GM19397 (cell line): ENCODE data around the gene CD3E.

Source experiments
- ATAC-seq: cut with Tn5 transposase; IDR thresholded peaks from one replicate; pipeline ENCODE4 v1.9.1; 2021; ENCODE audit warnings: mild to moderate bottlenecking, moderate library complexity; ENCODE audit not compliant: unreplicated experiment

The CD3E gene

GRCh38 chr11:118321386-118322082, 17.0 kb downstream of the CD3E start:
- ATAC-seq: no peak

DNA sequence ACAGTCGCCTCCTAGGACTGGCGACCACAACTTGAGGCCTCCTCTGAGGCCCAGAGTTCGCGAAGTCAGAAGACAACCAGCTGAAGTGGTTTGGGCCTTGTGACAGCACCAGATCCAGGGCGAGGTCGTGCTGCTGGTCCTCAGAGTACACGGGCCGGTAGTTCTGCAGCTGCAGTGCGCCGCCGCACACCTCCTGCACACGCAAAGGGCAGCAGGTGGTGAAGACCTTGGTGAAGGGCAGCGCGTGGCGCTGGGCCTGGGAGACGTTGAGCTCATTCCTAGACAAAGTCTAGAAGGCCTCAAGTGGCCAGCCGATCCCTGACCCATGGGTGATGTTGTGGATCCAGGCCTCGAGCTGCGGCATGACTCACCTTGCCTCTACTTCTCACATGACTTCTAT, 18.2 kb downstream of the CD3E start:
- ATAC-seq: no peak

DNA sequence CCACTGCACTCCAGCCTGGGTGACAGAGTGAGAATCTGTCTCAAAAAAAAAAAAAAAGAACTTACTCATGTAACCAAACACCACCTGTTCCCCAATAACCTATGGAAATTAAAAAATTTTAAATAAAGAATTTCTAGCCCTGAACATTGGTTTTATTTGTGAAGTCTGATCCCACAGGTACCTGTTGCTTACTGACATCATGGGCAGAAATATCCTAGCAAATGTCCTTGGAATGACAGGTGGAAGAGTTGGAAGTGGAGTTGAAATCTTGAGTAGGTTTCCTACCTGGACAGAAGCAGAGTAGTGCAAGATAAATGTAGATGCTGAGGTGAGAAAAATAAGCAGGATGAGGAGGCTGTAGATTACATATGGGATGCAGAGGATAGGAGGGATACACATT, 20.8 kb downstream of the CD3E start:
- ATAC-seq: no peak

- ATAC-seq: no peak
Measured at GRCh38 chr11:118328745-118329144, 24.2 kb downstream of the CD3E start.

DNA sequence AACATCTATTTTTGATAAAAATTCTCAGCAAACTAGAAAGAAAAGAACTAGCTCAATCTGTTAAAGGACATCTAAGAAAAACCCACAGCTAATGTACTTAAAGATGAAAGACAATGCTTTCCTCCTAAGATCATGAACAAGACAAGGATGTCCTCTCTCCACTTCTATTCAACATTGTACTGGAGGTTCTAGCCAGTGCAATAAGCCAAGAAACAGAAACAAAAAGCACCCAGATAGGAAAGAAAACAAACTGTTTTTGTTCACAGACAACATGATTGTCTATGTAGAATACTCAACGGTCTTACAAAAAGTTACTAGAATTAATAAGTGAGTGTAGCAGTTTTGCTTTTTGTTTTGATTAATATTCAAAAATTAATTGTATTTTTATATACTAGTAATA, 30.2 kb downstream of the CD3E start:
- no peak for ATAC-seq

- ATAC-seq: no peak
Measured at GRCh38 chr11:118338637-118339061, 34.1 kb downstream of the CD3E start.

- no peak for ATAC-seq
Measured at GRCh38 chr11:118339281-118339961, 34.9 kb downstream of the CD3E start.

DNA sequence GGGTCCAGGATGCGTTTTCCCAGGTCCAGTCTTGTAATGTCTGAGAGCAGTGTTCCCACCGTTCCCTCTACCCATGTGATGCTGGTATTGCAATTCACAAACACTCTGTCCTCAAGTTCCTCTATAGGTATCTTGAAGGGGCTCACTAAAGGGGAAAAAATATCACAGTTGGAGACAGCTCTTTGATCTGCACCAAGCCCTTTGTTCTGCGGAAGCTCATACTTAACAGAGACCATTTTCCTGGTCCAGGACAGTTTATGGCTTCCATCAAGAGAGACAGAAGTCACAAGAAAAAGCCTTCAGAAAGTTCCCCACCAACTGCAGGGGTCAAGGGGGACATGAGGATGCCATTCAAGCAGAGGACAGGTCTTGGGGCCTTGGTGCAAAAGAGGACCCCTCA, 35.9 kb downstream of the CD3E start:
- no peak for ATAC-seq

GRCh38 chr11:118341261-118341660, 36.7 kb downstream of the CD3E start:
- ATAC-seq: no peak

GRCh38 chr11:118341815-118342489, 37.4 kb downstream of the CD3E start:
- no peak for ATAC-seq

DNA sequence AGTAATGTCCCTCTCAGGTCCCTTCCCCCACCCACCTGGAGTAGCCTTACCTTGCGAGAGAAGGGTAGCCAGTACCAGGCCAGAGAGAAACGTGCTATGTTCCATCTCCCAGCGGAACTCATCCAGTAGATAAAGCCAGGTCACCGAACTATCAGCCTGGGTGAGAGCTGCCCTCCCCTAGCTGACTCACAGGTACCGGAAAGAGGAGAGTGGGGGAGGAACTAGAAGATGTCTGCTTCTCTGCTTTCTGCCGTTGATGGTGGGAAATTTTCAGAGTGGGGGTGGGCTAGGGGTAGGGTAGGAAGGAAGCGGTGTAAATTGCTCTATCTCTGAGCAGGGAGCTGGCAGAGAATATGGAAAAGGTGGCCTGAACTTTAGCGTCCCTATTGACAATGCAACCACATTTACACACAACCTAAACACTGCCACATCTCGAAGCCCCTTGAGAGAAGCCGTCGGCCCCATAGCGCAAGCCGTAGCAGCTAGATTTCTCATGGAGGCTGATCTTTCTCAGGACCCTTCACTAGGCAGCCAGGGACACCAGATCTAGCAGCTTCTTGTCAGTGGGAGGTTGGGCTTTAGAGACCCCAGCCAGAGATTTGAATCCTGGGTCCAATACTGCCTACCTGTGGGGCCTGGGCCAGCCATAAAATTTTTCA, 38.1 kb downstream of the CD3E start, which contains the start of gene CD3D:
Gene CD3D, minus strand, starts transcription at position 203 of the 659 bp plus-strand sequence. Its CDS starts 98 bp downstream, at position 105.
- no peak for ATAC-seq

GRCh38 chr11:118343248-118343647, 38.7 kb downstream of the CD3E start:
- no peak for ATAC-seq

GRCh38 chr11:118343981-118344515, 39.5 kb downstream of the CD3E start, which contains the start of gene CD3G:
Gene CD3G (plus strand): TSS chr11:118344344. CDS start chr11:118344424, 80 bp downstream.
- no peak for ATAC-seq

DNA sequence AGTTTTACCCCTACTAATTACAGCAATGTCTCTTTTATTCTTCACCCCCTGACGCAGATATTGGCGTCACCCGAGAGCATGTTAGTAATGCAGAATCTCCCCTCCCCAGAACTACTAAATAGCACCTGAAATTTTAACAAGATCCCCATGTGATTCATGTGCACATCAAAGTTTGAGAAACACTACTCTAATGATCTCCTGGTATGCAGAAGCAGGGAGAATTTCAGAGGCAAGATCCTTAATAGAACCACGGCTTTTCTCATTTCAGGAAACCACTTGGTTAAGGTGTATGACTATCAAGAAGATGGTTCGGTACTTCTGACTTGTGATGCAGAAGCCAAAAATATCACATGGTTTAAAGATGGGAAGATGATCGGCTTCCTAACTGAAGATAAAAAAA, 44.9 kb downstream of the CD3E start:
- no peak for ATAC-seq

GRCh38 chr11:118353084-118353710, 48.7 kb downstream of the CD3E start:
- no peak for ATAC-seq

DNA sequence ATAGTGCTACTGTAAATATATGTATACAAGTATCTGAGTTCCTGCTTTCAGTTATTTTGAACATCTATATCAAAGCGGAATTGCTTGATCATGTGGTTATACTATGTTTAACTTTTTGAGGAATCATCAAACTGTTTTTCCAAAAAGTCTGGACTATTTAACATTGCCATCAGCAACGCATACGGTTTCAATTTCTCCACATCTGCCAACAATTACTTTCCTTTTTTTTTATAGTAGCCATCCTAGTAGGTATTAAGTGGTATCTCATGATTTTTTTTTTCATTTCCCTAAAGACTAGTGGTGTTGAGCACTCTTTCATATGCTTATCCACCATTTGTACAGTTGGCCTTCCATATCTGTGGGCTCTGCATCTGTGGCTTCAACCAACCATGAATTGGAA, 53.5 kb downstream of the CD3E start:
- ATAC-seq: no peak

GRCh38 chr11:118359295-118359958, 54.9 kb downstream of the CD3E start, which contains the start of gene UBE4A:
Gene UBE4A (plus strand): TSS chr11:118359600. CDS start chr11:118365081, 5,481 bp downstream.
- peak; percentile 88 for ATAC-seq

DNA sequence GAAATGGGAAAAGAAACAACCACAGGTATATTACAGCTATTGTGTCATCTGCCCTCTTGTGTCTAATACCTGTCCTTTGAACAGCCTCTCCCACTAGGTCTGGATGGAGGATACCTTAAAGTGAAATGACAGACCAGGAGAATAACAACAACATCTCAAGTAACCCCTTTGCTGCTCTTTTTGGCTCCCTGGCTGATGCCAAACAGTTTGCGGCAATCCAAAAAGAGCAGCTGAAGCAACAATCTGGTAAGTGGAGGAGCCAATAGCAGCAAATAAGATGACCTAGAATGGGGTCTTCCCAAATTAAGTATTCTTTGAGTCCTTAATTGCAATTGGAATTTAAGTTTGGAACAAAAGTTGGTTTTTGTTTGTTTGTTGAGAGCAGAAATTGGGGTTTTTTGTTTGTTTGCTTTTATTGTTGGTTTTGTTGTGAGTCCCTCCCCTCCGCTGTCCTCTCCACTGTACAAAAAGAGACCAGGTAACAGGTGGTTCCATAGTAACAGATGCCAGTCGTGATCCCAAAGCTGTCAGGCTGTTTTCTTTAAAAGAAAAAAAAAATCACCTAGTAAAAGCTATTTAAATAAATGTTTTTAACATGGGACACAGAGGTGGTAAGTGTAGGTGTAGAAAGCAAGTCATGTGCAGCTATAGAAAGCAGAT, 60.6 kb downstream of the CD3E start:
- ATAC-seq: no peak
